Measurements from ENCODE around the gene MAP2K6.

DNA sequence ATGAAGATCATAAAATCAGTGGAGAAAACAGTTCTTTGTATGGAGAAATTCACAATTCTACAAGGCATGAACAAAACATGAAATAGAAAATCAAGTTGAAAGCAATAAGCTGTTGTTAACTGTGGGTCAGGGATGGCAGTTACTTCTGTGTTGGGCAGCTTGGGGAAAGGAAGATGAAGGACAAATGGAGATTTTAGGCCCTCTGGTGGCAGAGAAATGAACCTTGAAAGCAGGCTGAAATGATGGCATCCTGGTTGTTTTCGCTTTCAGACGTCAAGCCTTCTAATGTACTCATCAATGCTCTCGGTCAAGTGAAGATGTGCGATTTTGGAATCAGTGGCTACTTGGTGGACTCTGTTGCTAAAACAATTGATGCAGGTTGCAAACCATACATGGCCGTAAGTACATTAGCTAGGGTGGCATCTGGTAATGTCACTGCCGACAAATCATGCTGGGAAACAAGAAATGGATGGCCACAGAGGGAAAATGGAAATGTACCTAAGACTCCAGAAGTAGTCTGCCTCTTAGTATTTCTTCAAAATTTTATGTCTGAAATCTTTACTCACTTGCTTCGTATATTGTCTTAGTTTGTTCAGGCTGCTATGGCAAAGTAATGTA, 108.9 kb downstream of the MAP2K6 start:
- no peak for TF ChIP-seq EZH2 (IDR thresholded peaks at IDR 0.05; ENCODE audit: insufficient read depth, poor library complexity, severe bottlenecking)
- TF ChIP-seq EZH2phosphoT487 (IDR thresholded peaks at IDR 0.05; ENCODE audit: insufficient read depth, low read depth): no peak
